Ishikawa (cell line): ENCODE measurements around the gene DMKN.
A peak's percentile ranks its signal among the peaks of the same experiment; 100 is the strongest.

Experiments
- CEBPB ChIP-seq: IDR thresholded peaks from 2 replicates; pipeline ENCODE4 v1.6.1; 2012
- CREB1 ChIP-seq: IDR thresholded peaks from 2 replicates; pipeline ENCODE4 v1.6.1; 2012; ENCODE audit warnings: low read depth
- EP300 ChIP-seq: IDR thresholded peaks from 2 replicates; pipeline ENCODE4 v1.6.1; 2012; ENCODE audit warnings: borderline replicate concordance
- REST ChIP-seq: IDR thresholded peaks from 2 replicates; pipeline ENCODE4 v1.6.1; 2012; ENCODE audit warnings: low read depth, mild to moderate bottlenecking
- TAF1 ChIP-seq: IDR thresholded peaks from 2 replicates; pipeline ENCODE4 v1.6.1; 2012; ENCODE audit warnings: low read depth, mild to moderate bottlenecking
- TEAD4 ChIP-seq: IDR thresholded peaks from 2 replicates; pipeline ENCODE4 v1.6.1; 2012
- YY1 ChIP-seq: IDR thresholded peaks from 2 replicates; pipeline ENCODE4 v1.6.1; 2012; ENCODE audit warnings: low read depth

GRCh38 chr19:35509861-35510625 is 3.4 kb downstream of the DMKN start:
- peak; percentile 96 for TF ChIP-seq TEAD4
- TF ChIP-seq TAF1 = peak; percentile 47; the same call in 1 of the 2 replicates
- TF ChIP-seq EP300 = no peak
- no peak for TF ChIP-seq CREB1
- TF ChIP-seq YY1 = peak; percentile 30; the same call in 1 of the 2 replicates
- TF ChIP-seq CEBPB = no peak
- no peak for TF ChIP-seq REST
